C4-2B (cell line): Measurements from ENCODE around the gene PDE6H.

Experiments used
- H3K27ac ChIP-seq: fragments of 450-650 bp; 2 replicates; pipeline ENCODE4 v1.5.1; 2017
- CTCF ChIP-seq: fragments of 450-650 bp; conservative IDR thresholded peaks from 2 replicates; pipeline ENCODE4 v1.5.1; 2017; ENCODE audit warnings: mild to moderate bottlenecking
- ZFX ChIP-seq: fragments of 450-650 bp; IDR thresholded peaks from 2 replicates; pipeline ENCODE4 v1.6.1; 2017

The PDE6H gene

GRCh38 chr12:14972816-14973215, at the start of gene PDE6H:
PDE6H (plus strand) TSS chr12:14973042; CDS start chr12:14978013, 4,971 bp downstream.
- H3K27ac ChIP-seq = no peak within 1 kb of the TSS
- TF ChIP-seq ZFX (no peak), CTCF (no peak)

DNA sequence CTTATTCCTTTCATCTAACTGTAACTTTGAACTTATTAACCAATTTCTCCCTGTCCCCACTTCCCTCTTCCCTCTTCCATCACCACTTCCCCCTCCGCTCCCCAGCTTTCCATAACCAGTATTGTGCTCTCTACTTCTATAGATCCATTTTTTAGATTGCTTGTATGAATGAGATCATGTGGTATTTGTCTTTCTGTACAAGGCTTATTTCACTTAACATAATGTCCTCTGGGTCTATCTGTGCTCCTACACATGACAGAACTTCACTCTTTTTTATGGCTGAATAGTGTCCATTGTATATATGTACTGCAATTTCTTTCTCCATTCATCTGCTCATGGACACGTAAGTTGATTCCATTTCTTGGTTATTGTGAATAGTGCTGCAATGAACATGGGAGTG, 48.9 kb upstream of the PDE6H start:
- no peak for TF ChIP-seq ZFX
- TF ChIP-seq CTCF = no peak
- no peak overlapping the region for H3K27ac ChIP-seq

- TF ChIP-seq ZFX (no peak), CTCF (no peak)
- no peak overlapping the region for H3K27ac ChIP-seq
Measured at GRCh38 chr12:14924541-14924940, 48.3 kb upstream of the PDE6H start.

DNA sequence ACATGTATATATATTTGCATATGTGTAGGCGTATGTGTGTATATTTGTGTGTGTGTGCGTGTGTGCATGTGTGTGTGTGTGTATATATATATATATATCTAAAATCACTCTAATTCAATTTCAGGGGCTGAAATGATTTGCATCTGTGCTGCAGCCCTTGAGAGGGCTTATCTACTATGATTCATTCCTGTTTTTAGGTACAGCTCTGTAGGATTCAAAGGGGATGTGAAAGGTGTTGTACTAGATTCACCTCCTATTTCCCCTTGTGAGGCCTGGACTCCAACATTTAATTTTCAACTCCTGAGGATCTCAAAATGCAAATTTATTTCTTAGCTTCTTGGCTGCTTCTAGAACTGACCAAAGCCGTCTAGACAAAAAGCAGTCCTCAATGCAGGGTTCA, 45.6 kb upstream of the PDE6H start:
- no peak for TF ChIP-seq ZFX

GRCh38 chr12:14928931-14929330, 43.9 kb upstream of the PDE6H start:
- no peak for TF ChIP-seq ZFX
- TF ChIP-seq CTCF = no peak
- no peak overlapping the region for H3K27ac ChIP-seq

More for the DNA sequence above, 45.6 kb upstream of the PDE6H start:
- H3K27ac ChIP-seq = no peak overlapping the region

GRCh38 chr12:14930299-14930698, 42.5 kb upstream of the PDE6H start:
- TF ChIP-seq CTCF = no peak
- TF ChIP-seq ZFX = no peak
- no peak overlapping the region for H3K27ac ChIP-seq

- H3K27ac ChIP-seq = no peak overlapping the region
- no peak for TF ChIP-seq ZFX
- no peak for TF ChIP-seq CTCF
Measured at GRCh38 chr12:14931359-14931758, 41.5 kb upstream of the PDE6H start.

DNA sequence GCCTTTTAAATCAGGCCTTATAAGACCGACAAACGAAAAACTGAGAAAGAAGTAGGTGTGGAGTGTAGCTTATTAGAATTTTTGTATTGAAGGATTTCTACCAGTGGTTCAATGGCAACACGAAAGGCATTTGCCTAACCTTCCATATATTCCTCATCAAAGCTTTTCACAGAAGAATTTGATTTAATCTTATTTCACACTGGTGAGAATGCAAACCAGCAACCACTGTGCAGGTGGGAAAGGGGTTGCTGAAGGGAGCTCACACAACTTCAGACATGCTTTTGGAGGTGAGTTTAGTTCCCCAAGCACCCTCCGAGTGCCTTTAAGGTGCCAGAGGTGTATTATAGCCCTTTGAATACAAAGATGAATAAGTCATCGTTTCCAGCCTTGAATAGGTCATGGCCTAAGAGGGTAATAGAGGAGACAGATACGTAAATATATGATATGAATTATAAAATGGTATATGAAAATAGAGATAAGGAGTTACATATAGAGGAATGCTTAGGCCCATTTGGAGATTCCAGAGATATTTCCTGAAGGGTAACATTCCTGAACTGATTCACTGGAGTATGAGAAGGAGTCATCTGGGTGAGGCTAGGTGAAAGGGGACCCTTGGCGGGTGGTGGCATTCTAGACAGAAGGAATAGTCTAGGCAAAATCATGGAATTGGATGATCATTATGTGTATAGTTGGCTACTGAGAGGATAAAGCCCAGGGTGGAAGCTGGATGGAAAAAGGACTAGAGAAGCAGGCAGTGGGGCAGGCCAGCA, 40.9 kb upstream of the PDE6H start:
- no peak overlapping the region for H3K27ac ChIP-seq
- TF ChIP-seq CTCF (no peak), ZFX (no peak)
